ENCODE data around the gene ARFGAP3.

ARFGAP3 gene

GRCh38 chr22:42884616-42885375 is 27.7 kb upstream of the ARFGAP3 start:
- no peak for DNase-seq (ENCODE audit: low read depth)

- DNase-seq (ENCODE audit: low read depth) = no peak
These were observed 26.9 kb upstream of the ARFGAP3 start for GRCh38 chr22:42883970-42884369.

GRCh38 chr22:42883121-42883520 is 26.0 kb upstream of the ARFGAP3 start:
- DNase-seq (ENCODE audit: low read depth) = no peak

GRCh38 chr22:42881982-42882656 is 25.0 kb upstream of the ARFGAP3 start:
- DNase-seq (ENCODE audit: low read depth) = no peak

GRCh38 chr22:42881298-42881697 is 24.2 kb upstream of the ARFGAP3 start:
- no peak for DNase-seq (ENCODE audit: low read depth)

GRCh38 chr22:42880815-42881214 is 23.7 kb upstream of the ARFGAP3 start:
- no peak for DNase-seq (ENCODE audit: low read depth)

GRCh38 chr22:42879371-42880021 is 22.4 kb upstream of the ARFGAP3 start:
- no peak for DNase-seq (ENCODE audit: low read depth)

- no peak for DNase-seq (ENCODE audit: low read depth)
These were observed 21.7 kb upstream of the ARFGAP3 start for GRCh38 chr22:42878561-42879305.

- no peak for DNase-seq (ENCODE audit: low read depth)
These were observed 20.7 kb upstream of the ARFGAP3 start for GRCh38 chr22:42877597-42878340.

- no peak for DNase-seq (ENCODE audit: low read depth)
These were observed 20.1 kb upstream of the ARFGAP3 start for GRCh38 chr22:42877158-42877557.

- DNase-seq (ENCODE audit: low read depth) = no peak
These were observed 19.0 kb upstream of the ARFGAP3 start for GRCh38 chr22:42876041-42876440.

GRCh38 chr22:42874010-42874409 is 16.9 kb upstream of the ARFGAP3 start:
- no peak for DNase-seq (ENCODE audit: low read depth)

GRCh38 chr22:42873356-42873755 is 16.3 kb upstream of the ARFGAP3 start:
- no peak for DNase-seq (ENCODE audit: low read depth)

GRCh38 chr22:42872821-42873220 is 15.7 kb upstream of the ARFGAP3 start:
- DNase-seq (ENCODE audit: low read depth) = no peak

GRCh38 chr22:42871146-42872050 is 14.3 kb upstream of the ARFGAP3 start:
- DNase-seq (ENCODE audit: low read depth) = no peak

GRCh38 chr22:42869888-42870480 is 12.9 kb upstream of the ARFGAP3 start:
- no peak for DNase-seq (ENCODE audit: low read depth)

GRCh38 chr22:42869463-42869862 is 12.4 kb upstream of the ARFGAP3 start:
- DNase-seq (ENCODE audit: low read depth) = no peak

GRCh38 chr22:42868751-42869251 is 11.7 kb upstream of the ARFGAP3 start:
- DNase-seq (ENCODE audit: low read depth) = no peak

- no peak for DNase-seq (ENCODE audit: low read depth)
These were observed 9.0 kb upstream of the ARFGAP3 start for GRCh38 chr22:42866100-42866499.

GRCh38 chr22:42865536-42865935 is 8.5 kb upstream of the ARFGAP3 start:
- no peak for DNase-seq (ENCODE audit: low read depth)
